GM12874 (cell line): ENCODE measurements around the gene CDH22.

Experiments used
- TF ChIP-seq, protein P1 (sequence below): IDR thresholded peaks from 2 replicates; pipeline ENCODE4 v1.5.1; 2011; ENCODE audit warnings: low read depth, mild to moderate bottlenecking, control low read depth, low read length, moderate library complexity; ENCODE audit not compliant: insufficient read depth

CDH22 gene

DNA sequence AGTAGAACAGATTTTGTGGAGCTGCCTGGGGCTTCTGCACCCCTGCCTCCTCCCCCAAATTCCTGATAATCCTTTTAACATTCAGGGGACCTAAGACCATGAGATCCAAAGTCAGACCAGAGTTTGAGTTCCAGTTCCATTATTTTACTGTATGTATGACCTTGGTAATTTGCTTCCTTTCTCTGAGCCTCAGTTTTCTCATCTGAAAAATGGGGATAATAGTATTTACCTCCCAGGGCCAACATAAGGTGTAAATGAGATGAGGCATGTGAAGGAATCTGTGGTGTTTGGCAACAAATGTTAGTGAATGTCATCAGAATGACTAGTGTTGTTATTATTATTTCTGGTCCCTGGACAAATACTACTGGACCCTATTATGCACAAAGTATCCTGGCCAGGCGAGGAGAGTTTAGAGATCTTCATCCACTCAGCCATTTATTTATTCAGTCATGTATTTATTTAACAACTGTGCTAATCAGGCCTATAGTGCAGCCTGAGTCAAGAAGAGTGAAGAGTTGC, 47.3 kb downstream of the CDH22 start:
- TF ChIP-seq, protein P1, sequence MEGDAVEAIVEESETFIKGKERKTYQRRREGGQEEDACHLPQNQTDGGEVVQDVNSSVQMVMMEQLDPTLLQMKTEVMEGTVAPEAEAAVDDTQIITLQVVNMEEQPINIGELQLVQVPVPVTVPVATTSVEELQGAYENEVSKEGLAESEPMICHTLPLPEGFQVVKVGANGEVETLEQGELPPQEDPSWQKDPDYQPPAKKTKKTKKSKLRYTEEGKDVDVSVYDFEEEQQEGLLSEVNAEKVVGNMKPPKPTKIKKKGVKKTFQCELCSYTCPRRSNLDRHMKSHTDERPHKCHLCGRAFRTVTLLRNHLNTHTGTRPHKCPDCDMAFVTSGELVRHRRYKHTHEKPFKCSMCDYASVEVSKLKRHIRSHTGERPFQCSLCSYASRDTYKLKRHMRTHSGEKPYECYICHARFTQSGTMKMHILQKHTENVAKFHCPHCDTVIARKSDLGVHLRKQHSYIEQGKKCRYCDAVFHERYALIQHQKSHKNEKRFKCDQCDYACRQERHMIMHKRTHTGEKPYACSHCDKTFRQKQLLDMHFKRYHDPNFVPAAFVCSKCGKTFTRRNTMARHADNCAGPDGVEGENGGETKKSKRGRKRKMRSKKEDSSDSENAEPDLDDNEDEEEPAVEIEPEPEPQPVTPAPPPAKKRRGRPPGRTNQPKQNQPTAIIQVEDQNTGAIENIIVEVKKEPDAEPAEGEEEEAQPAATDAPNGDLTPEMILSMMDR, result no peak

DNA sequence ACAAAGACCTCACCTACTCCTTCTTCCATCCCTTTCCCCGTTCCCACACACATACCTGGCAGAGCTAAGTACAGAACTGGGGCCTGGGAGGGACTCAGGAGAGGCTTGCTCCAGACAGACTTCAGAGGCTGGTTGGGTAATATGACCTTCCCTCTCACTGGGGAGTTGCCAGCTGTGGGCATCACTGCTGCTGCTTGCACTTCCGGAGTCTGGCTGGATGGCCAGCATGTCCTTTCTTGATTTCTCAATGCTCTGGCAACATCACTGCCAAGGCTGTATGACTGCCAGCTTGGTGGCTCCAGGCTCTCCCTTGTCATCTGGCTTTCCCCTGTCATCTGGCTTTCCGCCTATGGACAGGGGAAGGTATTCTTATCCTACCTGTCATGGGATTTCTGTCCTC, 47.8 kb downstream of the CDH22 start:
- TF ChIP-seq, protein P1, result no peak

DNA sequence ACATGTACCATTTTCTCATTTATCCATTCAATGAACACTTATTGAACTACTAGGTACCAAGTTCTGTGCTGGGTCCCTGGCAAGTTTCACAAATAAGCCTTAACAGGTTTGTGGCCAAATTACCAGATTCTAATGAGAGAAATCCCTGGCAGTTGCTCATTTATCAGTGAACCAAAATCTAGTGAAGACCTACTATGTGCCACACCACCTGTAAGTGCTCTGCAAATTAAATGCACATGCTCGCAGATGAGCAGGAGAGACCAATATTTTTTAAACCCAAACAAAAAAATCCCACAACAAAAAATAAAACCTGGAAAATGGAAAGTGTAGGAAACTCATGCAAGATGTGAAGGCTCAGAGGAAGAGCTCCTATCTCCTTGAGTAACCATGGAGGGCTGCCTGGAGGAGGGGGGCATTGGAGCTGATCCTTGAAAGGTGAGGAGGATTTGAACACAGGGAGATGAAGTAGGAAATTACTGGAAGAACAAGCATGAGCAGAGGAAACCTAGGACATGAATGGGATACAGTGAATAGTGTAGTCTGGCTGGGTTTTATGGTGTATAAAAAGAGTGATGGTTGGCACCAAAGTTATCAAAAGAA, 48.9 kb downstream of the CDH22 start:
- TF ChIP-seq, protein P1, result no peak

DNA sequence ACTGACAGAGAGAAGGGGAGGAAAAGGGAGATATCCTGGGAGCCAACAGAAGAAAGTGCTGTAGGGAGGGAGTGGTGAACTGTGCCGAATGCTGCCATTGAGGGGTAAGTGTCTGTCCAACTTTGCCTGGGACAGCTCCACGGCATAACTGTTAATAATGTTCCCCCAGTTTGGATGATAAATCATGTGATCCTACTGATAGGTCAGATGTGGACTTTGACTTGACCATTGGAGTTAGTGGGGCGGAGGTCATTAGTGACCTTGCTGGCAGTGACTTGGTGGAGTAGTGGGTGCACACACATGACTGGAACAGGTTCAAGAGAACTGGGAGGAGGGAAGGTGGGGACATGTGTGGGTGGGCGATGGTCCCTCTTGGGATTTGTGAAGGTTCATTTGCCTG, 50.4 kb downstream of the CDH22 start:
- TF ChIP-seq, protein P1, result no peak

DNA sequence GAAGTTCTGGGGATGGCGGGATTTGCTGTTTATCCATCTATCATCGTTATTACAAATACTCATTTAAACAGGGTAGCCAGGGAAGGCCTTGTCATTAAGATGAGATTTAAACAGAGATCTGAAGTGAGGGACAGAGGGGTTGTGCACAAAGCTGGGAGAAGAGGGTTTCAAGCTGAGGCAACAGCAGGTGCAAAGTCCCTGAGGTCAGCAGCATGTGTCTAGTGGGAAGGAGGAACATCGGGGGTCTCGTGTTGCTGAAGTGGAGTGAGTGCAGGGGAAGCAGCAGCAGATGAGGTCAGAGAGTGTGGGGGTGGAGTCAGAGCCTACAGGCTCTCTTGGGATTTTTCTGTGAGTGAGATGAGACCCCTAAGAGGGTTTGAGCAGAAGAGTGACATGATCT, 52.0 kb downstream of the CDH22 start:
- TF ChIP-seq, protein P1, result no peak

DNA sequence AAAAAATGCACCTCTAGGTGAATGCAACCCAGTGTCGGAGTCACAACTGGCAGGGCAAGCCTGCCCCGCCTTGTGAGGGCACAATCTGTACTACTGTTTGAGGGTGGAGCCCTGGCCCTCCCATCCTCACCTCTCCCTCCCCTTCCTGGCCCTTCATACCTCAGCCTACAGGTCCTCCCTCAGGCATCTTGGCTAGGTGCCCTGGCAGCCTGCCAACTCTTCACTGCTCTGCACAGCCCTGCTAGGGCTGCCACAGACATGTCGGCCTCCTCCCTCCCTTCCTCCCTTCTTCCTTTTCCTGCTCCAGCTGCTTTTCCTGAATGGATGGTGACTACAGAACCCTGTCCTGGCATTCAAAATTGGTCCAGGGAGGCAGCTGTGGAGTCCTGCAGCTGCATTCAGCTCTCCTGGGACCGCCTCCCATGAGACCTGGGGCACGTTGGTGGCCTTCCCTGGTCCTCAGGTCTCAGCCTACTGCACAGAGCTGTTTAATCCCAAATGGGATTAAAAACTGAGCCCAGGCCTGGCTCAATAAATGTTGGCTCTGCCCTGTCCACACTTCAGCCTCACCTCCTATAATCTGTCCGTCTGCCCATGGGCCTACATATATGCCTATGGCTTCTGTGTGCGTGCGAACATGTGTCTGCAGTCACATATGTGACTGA, 52.7 kb downstream of the CDH22 start:
- TF ChIP-seq, protein P1, result no peak

DNA sequence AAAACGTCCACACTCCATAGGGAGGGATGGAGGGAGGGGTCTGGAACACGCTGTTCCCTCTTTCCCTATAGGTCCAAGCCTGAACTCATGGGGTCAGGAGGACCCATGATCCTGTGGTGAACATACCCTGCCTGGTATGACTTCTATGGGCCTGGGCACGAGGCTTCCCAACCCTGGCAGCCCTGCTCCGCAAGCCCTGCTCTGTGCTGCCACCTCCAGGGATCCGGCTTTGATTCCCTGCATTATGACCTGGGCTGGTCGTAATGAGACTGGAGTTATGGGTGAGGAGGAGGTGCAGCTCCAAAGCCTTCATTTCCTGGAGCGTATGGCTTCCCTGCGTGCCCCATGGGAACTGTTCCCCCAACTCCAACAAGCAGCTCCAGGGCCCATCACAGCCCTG, 54.9 kb downstream of the CDH22 start:
- TF ChIP-seq, protein P1, result no peak
